Tibial artery (tissue), 4 donors: ENCODE data around the gene LKAAEAR1.

Experiments used
- DNase-seq, 2 donors: peaks; one replicate each; pipeline ENCODE4 v3.0.0-alpha.2; 2019
- H3K27ac ChIP-seq, 2 donors: fragments of 200-600 bp; sonication (generic) in 1 of 2; 1 replicate in 1 of 2; 2 replicates in 1 of 2; pipeline ENCODE4 v1.5.1; 2018 to 2019; ENCODE audit warnings: mild to moderate bottlenecking in 1 of 2
- H3K27me3 ChIP-seq, 2 donors: fragments of 200-600 bp; sonication (generic) in 1 of 2; one replicate each; pipeline versions ENCODE4 v1.5.1 to v1.6.0; 2016 to 2019
- H3K36me3 ChIP-seq, 3 donors: fragments of 200-600 bp; sonication (generic) in 2 of 3; one replicate each; pipeline ENCODE4 v1.5.1; 2016 to 2019; ENCODE audit warnings: mild to moderate bottlenecking in 2 of 3
- H3K4me1 ChIP-seq, 4 donors: fragments of 200-600 bp; sonication (generic) in 2 of 4; 1 replicate in 3 of 4; 2 replicates in 1 of 4; pipeline ENCODE4 v1.5.1; 2016 to 2019
- H3K4me3 ChIP-seq, 2 donors: fragments of 200-600 bp; sonication (generic) in 1 of 2; 1 replicate in 1 of 2; 2 replicates in 1 of 2; pipeline ENCODE4 v1.5.1; 2018 to 2019; ENCODE audit warnings: mild to moderate bottlenecking in 2 of 2
- H3K9me3 ChIP-seq, 3 donors: fragments of 200-600 bp; sonication (generic) in 1 of 3; one replicate each; pipeline ENCODE4 v1.5.1; 2016 to 2019
- intact Hi-C: fragments of 100-400 bp; cut with DNase I; formaldehyde crosslinking; loops from one replicate; pipeline ENCODE4 v1.15.0; 2023; ENCODE audit warnings: low total_unique reads
- TF ChIP-seq, protein P1 (sequence below), 2 experiments: fragments of 200-600 bp in 1 of 2; fragments of 450-650 bp in 1 of 2; IDR thresholded peaks; one replicate each; pipeline ENCODE4 v1.5.1; 2017 to 2019; ENCODE audit warnings: antibody characterized with exemption in 2 of 2, mild to moderate bottlenecking in 1 of 2, moderate library complexity in 1 of 2

Gene LKAAEAR1

DNA sequence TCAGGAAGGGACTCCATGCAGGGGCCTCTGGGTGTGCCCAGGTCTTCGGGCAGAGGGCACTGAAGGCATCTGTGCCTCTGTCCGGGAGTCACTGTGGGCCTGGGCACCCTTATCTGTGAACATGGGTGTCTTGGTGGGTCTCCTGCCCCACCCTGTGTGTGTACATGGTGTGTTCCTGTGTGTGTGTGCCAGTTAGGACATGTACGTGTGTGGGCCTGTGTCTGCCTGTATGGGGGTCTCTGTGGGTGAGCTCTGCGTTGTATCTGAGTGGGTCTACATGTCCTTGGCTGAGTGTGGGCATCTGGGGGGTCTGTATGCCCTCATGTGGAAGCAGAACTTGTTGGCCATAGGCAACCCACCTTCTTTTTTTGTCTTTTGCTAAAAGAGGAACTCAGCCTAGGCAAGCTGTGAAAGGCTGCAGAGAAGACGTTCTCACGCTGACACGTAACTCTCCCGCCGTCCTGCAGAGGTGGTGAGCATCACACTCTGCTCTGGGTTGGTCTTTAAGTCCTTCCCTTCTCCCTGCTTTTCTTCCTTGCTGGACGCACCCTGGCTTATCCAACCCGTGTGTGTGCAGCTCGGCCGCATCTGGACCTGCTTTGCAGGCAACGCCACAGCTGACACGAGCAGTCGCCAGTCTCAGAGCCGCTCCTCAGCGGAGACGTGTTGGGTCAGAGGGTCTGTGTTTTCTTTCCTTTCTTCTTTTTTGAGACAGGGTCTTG lies 23.7 kb upstream of the LKAAEAR1 start:
- H3K27me3 ChIP-seq: peaks cover 0 to 54% of the 10 kb centered on the region in 2 donors

DNA sequence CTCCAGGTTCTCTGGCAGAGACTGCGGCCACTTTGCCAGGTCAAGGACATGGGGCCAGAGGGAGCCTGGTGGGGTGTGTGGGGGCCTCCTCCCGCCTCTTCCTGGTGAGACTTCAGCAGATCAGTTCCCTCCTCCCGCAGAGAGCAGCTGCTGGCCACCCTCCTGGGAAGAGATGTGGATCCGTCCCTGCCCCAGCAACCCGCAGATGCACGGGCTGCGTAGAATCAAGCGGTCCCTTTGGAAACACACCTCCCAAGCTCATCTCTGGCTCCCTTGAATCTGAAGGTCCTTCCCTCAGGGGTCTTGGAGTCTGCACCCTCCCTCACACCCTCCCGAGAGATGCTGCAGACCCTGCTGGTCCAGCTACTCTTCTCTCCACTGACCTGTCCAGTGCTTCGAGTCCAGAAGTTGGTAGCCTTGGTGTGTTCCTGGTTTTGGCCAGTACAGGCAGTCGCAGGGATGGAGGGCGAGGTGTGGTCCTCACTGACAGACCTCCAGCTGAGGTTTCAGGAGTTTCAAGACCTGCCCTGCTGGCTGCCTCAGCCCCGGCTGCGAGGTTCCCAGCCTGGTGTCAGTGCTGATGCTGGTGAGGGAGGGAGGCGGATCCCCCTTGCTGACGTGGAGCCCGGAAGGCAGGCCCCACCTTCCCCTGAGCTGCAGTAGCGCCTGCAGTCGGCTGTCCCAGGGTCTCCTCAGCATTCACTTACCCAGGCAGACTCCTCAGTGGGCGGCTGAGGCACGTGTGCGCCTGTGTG lies 23.0 kb upstream of the LKAAEAR1 start, which contains the start of gene NPBWR2:
Gene NPBWR2 (minus strand): TSS at position 585 of the 755 bp plus-strand sequence. CDS start 734 bp downstream, outside the sequence.
- TF ChIP-seq, protein P1, sequence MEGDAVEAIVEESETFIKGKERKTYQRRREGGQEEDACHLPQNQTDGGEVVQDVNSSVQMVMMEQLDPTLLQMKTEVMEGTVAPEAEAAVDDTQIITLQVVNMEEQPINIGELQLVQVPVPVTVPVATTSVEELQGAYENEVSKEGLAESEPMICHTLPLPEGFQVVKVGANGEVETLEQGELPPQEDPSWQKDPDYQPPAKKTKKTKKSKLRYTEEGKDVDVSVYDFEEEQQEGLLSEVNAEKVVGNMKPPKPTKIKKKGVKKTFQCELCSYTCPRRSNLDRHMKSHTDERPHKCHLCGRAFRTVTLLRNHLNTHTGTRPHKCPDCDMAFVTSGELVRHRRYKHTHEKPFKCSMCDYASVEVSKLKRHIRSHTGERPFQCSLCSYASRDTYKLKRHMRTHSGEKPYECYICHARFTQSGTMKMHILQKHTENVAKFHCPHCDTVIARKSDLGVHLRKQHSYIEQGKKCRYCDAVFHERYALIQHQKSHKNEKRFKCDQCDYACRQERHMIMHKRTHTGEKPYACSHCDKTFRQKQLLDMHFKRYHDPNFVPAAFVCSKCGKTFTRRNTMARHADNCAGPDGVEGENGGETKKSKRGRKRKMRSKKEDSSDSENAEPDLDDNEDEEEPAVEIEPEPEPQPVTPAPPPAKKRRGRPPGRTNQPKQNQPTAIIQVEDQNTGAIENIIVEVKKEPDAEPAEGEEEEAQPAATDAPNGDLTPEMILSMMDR (IDR thresholded peaks at IDR 0.05): no peak
- no peaks in the 10 kb centered on the region for H3K9me3 ChIP-seq
- intact Hi-C loops: no loop called here
- H3K4me3 ChIP-seq: no peak within 1 kb of the TSS
- H3K27me3 ChIP-seq: peaks cover 0 to 62% of the 10 kb centered on the region in 2 donors
- peak in 1 of 2 donors; percentile 53 for DNase-seq
- no peak within 1 kb of the TSS for H3K27ac ChIP-seq
- H3K36me3 ChIP-seq: no peaks in the 10 kb centered on the region
- H3K4me1 ChIP-seq: peaks cover 0 to 6% (median 2%) of the 10 kb centered on the region in 4 donors

More for the DNA sequence above, 23.7 kb upstream of the LKAAEAR1 start:
- no peaks in the 10 kb centered on the region for H3K36me3 ChIP-seq
- H3K9me3 ChIP-seq: no peaks in the 10 kb centered on the region
- TF ChIP-seq, protein P1 (IDR thresholded peaks at IDR 0.05): no peak
- H3K4me1 ChIP-seq: no peaks in the 10 kb centered on the region
- no peak overlapping the region for H3K4me3 ChIP-seq
- intact Hi-C loops: no loop called here
- H3K27ac ChIP-seq: no peak overlapping the region
- peak in 1 of 2 donors; percentile 51 for DNase-seq

DNA sequence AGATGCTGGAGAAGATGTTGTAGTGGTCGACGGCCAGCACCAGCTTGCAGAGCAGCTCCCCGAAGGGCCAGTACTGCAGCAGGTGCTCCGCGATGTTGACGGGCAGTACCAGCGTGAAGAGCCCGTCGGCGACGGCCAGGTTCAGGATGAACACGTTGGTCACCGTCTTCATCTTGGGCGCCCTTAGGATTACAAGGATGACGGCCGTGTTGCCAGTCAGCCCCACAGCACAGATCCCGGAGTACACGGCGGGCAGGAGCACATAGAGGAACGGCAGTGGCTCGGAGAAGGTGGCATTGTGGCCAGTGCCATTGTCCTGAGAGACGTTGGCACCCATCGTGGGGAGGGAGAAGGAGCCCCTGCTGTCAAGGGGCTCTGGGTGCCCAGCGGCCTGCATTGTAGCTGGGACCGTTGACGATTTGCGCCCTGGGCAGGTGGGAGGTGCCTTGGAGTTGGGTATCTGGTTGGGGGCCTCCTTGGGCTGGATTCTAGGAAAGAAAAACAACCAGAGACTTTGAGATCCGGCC lies 22.3 kb upstream of the LKAAEAR1 start:
- no peak overlapping the region for H3K27ac ChIP-seq
- no peaks in the 10 kb centered on the region for H3K36me3 ChIP-seq
- peak in 1 of 2 donors; percentile 45 for DNase-seq
- H3K9me3 ChIP-seq: no peaks in the 10 kb centered on the region
- peaks cover 0 to 11% (median 6%) of the 10 kb centered on the region in 4 donors for H3K4me1 ChIP-seq
- intact Hi-C loops: no loop called here
- H3K4me3 ChIP-seq: no peak overlapping the region
- H3K27me3 ChIP-seq: peaks cover 0 to 68% of the 10 kb centered on the region in 2 donors
- TF ChIP-seq, protein P1 (IDR thresholded peaks at IDR 0.05): no peak

DNA sequence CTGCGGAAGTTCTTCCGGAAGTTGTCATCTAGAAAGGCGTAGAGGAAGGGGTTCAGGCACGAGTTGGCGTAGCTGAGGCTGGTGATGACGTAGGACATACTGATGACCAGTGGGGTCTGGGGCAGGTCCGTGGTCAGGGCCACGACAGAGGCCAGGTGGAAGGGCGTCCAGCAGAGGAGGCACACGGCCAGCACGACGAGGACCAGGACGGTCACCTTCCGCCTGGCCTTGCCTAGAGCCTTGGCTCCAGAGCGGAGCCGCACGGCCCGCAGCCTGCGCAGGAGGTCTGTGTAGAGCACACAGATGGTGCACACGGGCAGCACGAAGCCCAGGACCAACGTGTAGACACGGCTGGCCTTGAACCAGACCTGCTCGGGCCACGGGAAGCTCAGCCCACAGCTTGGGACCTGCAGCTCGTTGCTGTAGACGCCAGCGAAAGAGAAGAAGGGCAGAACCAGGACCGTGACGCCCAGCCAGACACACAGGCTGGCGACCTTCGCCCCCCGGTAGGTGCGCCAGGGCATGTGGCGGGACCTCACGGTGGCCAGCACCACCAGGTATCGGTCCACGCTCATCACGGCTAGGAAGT lies 21.7 kb upstream of the LKAAEAR1 start:
- Histone ChIP-seq H3K27me3 (peaks cover 0 to 74% of the 10 kb centered on the region in 2 donors), H3K4me1 (peaks cover 0 to 11% (median 6%) of the 10 kb centered on the region in 4 donors), H3K27ac (no peak overlapping the region), H3K9me3 (no peaks in the 10 kb centered on the region), H3K4me3 (no peak overlapping the region), H3K36me3 (no peaks in the 10 kb centered on the region)
- DNase-seq: peak in 1 of 2 donors; percentile 60
- TF ChIP-seq, protein P1 (IDR thresholded peaks at IDR 0.05): no peak
- intact Hi-C loops: no loop called here

DNA sequence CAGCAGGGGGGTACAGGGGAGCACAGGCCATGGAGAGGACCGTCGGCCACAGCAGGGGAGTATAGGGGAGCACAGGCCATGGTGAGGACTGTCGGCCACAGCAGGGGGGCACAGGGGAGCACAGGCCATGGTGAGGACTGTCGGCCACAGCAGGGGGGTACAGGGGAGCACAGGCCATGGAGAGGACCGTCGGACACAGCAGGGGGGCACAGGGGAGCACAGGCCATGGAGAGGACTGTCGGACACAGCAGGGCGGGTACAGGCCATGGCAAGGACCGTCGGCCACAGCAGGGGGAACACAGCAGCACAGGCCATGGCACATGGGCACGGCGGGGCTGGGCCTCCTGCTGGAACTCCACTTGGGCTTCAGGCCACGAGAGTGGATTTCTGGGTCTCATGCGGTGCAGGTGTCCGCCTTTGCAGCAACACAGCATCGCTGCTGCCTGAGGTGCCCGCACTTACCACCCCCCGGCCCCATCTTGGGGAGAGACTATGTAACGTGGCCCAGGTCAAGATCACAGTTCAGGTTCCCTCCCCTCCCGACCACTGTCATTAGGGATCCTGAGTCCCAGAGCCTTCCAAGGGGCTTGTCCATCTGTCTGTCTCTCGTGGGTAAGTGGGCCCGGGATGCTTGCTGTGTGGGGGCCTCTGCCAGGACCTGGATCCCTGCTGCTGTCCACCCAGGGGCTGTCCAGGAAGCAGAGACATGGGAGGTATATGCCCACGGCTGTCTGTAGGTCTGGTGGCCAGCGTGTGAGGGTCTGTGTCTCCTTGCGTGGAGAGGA lies 20.7 kb upstream of the LKAAEAR1 start:
- TF ChIP-seq, protein P1 (IDR thresholded peaks at IDR 0.05): no peak
- Histone ChIP-seq H3K27me3 (peaks cover 0 to 79% of the 10 kb centered on the region in 2 donors), H3K4me1 (peaks cover 0 to 11% (median 6%) of the 10 kb centered on the region in 4 donors), H3K9me3 (no peaks in the 10 kb centered on the region), H3K36me3 (no peaks in the 10 kb centered on the region), H3K27ac (no peak overlapping the region), H3K4me3 (no peak overlapping the region)
- intact Hi-C loops: no loop called here
- peak; percentile 15 to 55 for DNase-seq
